ENCODE measurements around the gene LONP1.

LONP1 gene

GRCh38 chr19:5681391-5682106 is 38.4 kb downstream of the LONP1 start:
- H3K27ac ChIP-seq = peak overlapping the region; percentile 73; the same call in 1 of the 2 replicates
- TF ChIP-seq CTCF (conservative IDR thresholded peaks at IDR 0.05) = no peak

GRCh38 chr19:5680437-5681368 is 39.2 kb downstream of the LONP1 start, which contains the start of the genes HSD11B1L and MICOS13:
Gene HSD11B1L (plus strand): TSS chr19:5681027. CDS start chr19:5684833, 3,806 bp downstream.
Gene MICOS13 (minus strand): TSS chr19:5680516. CDS start chr19:5680486, 30 bp downstream.
- TF ChIP-seq CTCF (conservative IDR thresholded peaks at IDR 0.05) = no peak
- H3K27ac ChIP-seq = peak within 1 kb of the TSS; percentile 73

- H3K27ac ChIP-seq = peak overlapping the region; percentile 73
Measured at GRCh38 chr19:5680084-5680436, 39.9 kb downstream of the LONP1 start.

GRCh38 chr19:5679289-5680083 is 40.5 kb downstream of the LONP1 start:
- TF ChIP-seq CTCF (conservative IDR thresholded peaks at IDR 0.05) = no peak
- H3K27ac ChIP-seq = peak overlapping the region; percentile 73

More at GRCh38 chr19:5680084-5680436, 39.9 kb downstream of the LONP1 start:
- TF ChIP-seq CTCF (conservative IDR thresholded peaks at IDR 0.05) = no peak

- H3K27ac ChIP-seq = no peak overlapping the region
- no peak for TF ChIP-seq CTCF (conservative IDR thresholded peaks at IDR 0.05)
Measured at GRCh38 chr19:5678071-5678718, 41.8 kb downstream of the LONP1 start.

GRCh38 chr19:5677580-5677979 is 42.4 kb downstream of the LONP1 start:
- no peak for TF ChIP-seq CTCF (conservative IDR thresholded peaks at IDR 0.05)

More at GRCh38 chr19:5677580-5677979, 42.4 kb downstream of the LONP1 start:
- no peak overlapping the region for H3K27ac ChIP-seq
